Osteoblast (primary cell): Measurements from ENCODE around the gene TRERF1. TPM values are rescaled to one million over a fixed set of nuclear protein-coding genes. Genes with fewer than 3 reads are reported as not detected.
A peak's percentile ranks its signal among the peaks of the same experiment; 100 is the strongest.

Experiments used
- DNase-seq: peaks from one replicate; pipeline ENCODE4 v3.0.0; 2011; ENCODE audit warnings: low spot score, mixed read lengths; ENCODE audit not compliant: insufficient read length; ENCODE audit errors: missing footprints
- H2AFZ ChIP-seq: 2 replicates; pipeline ENCODE4 v1.6.0; 2011; ENCODE audit warnings: mild to moderate bottlenecking, low read length
- H3K27ac ChIP-seq: 2 replicates; pipeline ENCODE4 v1.5.1; 2011; ENCODE audit warnings: mild to moderate bottlenecking, low read depth, low read length, moderate library complexity
- H3K27me3 ChIP-seq: 2 replicates; pipeline ENCODE4 v1.6.0; 2012; ENCODE audit warnings: mild to moderate bottlenecking, control low read depth, inconsistent platforms, low read length, moderate library complexity; ENCODE audit not compliant: insufficient read depth
- H3K36me3 ChIP-seq: 2 replicates; pipeline ENCODE4 v1.5.1; 2011; ENCODE audit warnings: mild to moderate bottlenecking, low read length, control low read depth, moderate library complexity; ENCODE audit not compliant: insufficient read depth
- H3K4me1 ChIP-seq: 2 replicates; pipeline ENCODE4 v1.5.1; 2011; ENCODE audit warnings: mild to moderate bottlenecking, low read length, control low read depth, moderate library complexity; ENCODE audit not compliant: insufficient read depth
- H3K4me2 ChIP-seq: 2 replicates; pipeline ENCODE4 v1.6.0; 2011; ENCODE audit warnings: mild to moderate bottlenecking, low read length; ENCODE audit not compliant: insufficient read depth
- H3K4me3 ChIP-seq: fragments of 200-600 bp; sonication (generic); 3 replicates; pipeline ENCODE4 v1.5.1; 2012; ENCODE audit warnings: mild to moderate bottlenecking, low read length, inconsistent platforms; ENCODE audit not compliant: insufficient read depth
- H3K79me2 ChIP-seq: 2 replicates; pipeline ENCODE4 v1.6.0; 2012; ENCODE audit warnings: mild to moderate bottlenecking, low read length, control low read depth, inconsistent platforms; ENCODE audit not compliant: insufficient read depth
- H3K9me3 ChIP-seq: 2 replicates; pipeline ENCODE4 v1.5.1; 2011; ENCODE audit warnings: low read depth, low read length, control low read depth
- H4K20me1 ChIP-seq: 2 replicates; pipeline ENCODE4 v1.6.0; 2012; ENCODE audit warnings: mild to moderate bottlenecking, low read length, control low read depth; ENCODE audit not compliant: insufficient read depth
- total RNA-seq: library from RNA; depleted of rRNA; stranded (reverse); fragments of >200 nt; gene quantifications from 2 replicates; pipeline ENCODE4 v1.2.3, GENCODE V29; 2012
- TF ChIP-seq, protein P1 (sequence below): IDR thresholded peaks from 2 replicates; pipeline ENCODE4 v1.5.1; 2011; ENCODE audit warnings: mild to moderate bottlenecking, low read depth, low read length, moderate library complexity; ENCODE audit errors: extremely low read depth

Gene TRERF1
- total RNA-seq, 1 donor = 4.7 TPM

DNA sequence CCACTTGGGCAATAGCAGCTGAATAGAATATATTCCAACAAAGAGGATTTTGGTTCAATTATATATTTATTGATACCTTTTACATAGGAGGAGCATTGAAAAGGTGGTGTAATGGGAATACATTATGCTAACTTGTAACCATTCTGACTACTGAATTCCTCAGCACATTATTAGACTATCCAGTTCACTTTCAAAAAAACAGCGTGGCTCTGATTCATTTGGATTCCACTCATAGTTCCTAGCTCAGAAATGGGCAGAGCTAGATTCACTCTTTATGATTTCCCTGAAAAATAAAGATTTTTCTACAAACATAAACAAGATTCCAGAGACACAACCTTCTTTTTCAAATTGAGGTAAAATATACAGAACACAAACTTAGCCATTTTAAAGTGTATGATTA is 9.2 kb upstream of the TRERF1 start:
- Histone ChIP-seq H3K79me2 (no peaks in the 10 kb centered on the region), H4K20me1 (no peaks in the 10 kb centered on the region), H3K27ac (no peak overlapping the region), H2AFZ (peak overlapping the region; percentile 73), H3K4me2 (no peak overlapping the region), H3K27me3 (no peaks in the 10 kb centered on the region), H3K36me3 (no peaks in the 10 kb centered on the region), H3K4me1 (peaks cover 9% of the 10 kb centered on the region), H3K4me3 (no peak overlapping the region), H3K9me3 (no peaks in the 10 kb centered on the region)
- peak; percentile 91 for DNase-seq
- TF ChIP-seq, protein P1, sequence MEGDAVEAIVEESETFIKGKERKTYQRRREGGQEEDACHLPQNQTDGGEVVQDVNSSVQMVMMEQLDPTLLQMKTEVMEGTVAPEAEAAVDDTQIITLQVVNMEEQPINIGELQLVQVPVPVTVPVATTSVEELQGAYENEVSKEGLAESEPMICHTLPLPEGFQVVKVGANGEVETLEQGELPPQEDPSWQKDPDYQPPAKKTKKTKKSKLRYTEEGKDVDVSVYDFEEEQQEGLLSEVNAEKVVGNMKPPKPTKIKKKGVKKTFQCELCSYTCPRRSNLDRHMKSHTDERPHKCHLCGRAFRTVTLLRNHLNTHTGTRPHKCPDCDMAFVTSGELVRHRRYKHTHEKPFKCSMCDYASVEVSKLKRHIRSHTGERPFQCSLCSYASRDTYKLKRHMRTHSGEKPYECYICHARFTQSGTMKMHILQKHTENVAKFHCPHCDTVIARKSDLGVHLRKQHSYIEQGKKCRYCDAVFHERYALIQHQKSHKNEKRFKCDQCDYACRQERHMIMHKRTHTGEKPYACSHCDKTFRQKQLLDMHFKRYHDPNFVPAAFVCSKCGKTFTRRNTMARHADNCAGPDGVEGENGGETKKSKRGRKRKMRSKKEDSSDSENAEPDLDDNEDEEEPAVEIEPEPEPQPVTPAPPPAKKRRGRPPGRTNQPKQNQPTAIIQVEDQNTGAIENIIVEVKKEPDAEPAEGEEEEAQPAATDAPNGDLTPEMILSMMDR = no peak

DNA sequence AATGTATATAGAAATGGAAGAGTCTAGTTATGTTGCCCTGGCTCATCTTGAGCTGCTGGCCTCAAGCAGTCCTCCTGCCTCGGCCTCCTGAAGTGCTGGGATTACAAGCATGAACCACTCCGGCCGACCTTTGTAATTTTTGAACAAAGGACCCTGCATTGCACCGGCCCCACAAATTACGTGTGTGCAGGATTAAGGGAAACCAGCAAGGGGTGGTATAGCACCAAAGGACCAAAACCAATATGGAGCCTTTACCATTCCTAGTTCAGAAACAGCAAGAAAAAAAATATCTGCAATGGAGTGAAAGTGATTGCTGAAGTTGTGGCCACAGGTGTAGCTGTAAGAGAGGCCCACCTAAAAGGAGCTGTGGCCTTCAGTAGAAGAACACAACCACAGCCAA is 8.2 kb upstream of the TRERF1 start:
- H3K79me2 ChIP-seq = no peaks in the 10 kb centered on the region
- H2AFZ ChIP-seq = peak overlapping the region; percentile 50
- H3K27me3 ChIP-seq = no peaks in the 10 kb centered on the region
- peaks cover 9% of the 10 kb centered on the region for H3K4me1 ChIP-seq
- H3K4me2 ChIP-seq = no peak overlapping the region
- no peak overlapping the region for H3K4me3 ChIP-seq
- TF ChIP-seq, protein P1 = no peak
- H3K36me3 ChIP-seq = no peaks in the 10 kb centered on the region
- H4K20me1 ChIP-seq = no peaks in the 10 kb centered on the region
- H3K27ac ChIP-seq = no peak overlapping the region
- DNase-seq = no peak
- H3K9me3 ChIP-seq = no peaks in the 10 kb centered on the region

DNA sequence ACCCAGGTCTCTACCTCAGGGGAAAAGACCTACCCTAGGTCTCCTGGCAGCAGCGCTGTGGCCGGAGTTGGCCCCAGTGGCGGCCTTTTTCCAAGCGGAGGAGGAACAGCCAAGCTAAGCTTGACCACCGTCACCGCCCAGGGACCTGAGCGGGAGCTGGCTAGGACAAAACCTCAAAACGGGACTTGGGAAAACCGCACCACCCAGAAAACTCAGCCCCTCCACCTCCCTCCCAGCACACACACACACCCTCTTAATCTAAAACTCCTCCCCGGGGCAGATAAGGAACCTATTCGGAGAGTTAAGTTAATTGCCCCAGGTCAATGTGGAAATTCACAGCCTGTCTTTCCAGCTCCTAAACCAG is 2.7 kb upstream of the TRERF1 start:
- H3K27ac ChIP-seq = peak overlapping the region; percentile 73

DNA sequence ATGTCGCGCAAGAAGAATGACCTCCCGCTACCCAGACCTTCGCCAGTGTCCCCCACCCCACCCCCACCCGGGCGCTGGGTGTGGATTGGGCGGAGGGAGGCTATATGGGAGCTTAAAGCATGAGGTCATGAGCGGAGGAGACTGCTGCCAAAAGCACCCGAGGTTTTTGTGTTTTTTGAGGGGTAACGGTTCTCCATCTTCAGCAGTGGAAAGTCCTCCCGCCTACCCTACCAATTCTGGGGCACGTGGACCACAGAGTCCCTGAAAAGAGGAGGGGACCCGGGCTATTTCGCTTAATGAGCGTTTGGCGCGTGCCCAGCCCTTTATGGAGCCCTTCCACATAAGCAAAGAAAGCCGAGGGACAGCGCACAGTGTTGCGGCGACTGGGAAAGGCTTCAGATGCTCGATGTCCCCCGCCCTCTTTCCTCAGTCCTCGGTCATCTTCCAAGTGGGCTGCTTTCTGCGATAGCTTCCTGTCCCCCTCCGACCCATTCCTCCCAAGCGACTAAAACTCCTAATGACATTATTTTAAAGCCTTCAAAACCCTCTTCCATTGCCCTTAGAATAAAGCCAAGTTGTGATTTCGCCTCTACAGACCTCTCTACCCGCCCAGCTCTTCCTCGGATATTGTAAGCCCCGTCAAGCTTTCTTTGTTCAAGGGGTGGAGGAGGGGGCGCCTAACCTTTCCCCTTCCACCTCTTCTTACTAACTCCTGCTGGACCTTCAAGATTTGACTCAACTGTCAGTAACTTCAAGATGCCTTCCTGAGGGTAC is 2.1 kb upstream of the TRERF1 start:
- Histone ChIP-seq H3K4me3 (peak overlapping the region; percentile 90), H3K36me3 (no peaks in the 10 kb centered on the region), H4K20me1 (no peaks in the 10 kb centered on the region), H3K27ac (peak overlapping the region; percentile 73), H3K4me2 (peak overlapping the region; percentile 98), H3K4me1 (peaks cover 31% of the 10 kb centered on the region), H3K27me3 (no peaks in the 10 kb centered on the region), H2AFZ (peak overlapping the region; percentile 75), H3K9me3 (no peaks in the 10 kb centered on the region), H3K79me2 (peaks cover 29% of the 10 kb centered on the region)
- TF ChIP-seq, protein P1 = no peak
- DNase-seq = peak; percentile 89

More for the DNA sequence above, 2.7 kb upstream of the TRERF1 start:
- TF ChIP-seq, protein P1 = no peak
- no peaks in the 10 kb centered on the region for H3K9me3 ChIP-seq
- H3K36me3 ChIP-seq = no peaks in the 10 kb centered on the region
- H4K20me1 ChIP-seq = no peaks in the 10 kb centered on the region
- peaks cover 24% of the 10 kb centered on the region for H3K79me2 ChIP-seq
- peak overlapping the region; percentile 98 for H3K4me2 ChIP-seq
- no peaks in the 10 kb centered on the region for H3K27me3 ChIP-seq
- H3K4me3 ChIP-seq = peak overlapping the region; percentile 90
- peaks cover 29% of the 10 kb centered on the region for H3K4me1 ChIP-seq
- peak overlapping the region; percentile 75 for H2AFZ ChIP-seq
- DNase-seq = peak; percentile 83
